PC-3 (cell line): Measurements from ENCODE around the gene C1QTNF6. TPM values are rescaled to one million over a fixed set of nuclear protein-coding genes. Genes with fewer than 3 reads are reported as not detected.

Experiments
- ATAC-seq: fragments of 200-7000 bp; cut with Tn5 transposase; 2 replicates; pipeline ENCODE4 v1.9.1; 2020; ENCODE audit warnings: mild to moderate bottlenecking, moderate library complexity
- BruUV-seq: library from RNA; stranded (reverse); fragments of 400-500 nt; replicated peaks from 2 replicates; lab custom pipeline; 2021; lab: Mats Ljungman, UMichigan
- CTCF ChIA-PET: fragments of 300-600 bp; sonication (Branson Sonifier 250); formaldehyde crosslinking; loops from one replicate; lab custom pipeline; 2022; ENCODE audit warnings: antibody characterized with exemption; lab: Charles Lee
- POLR2A ChIA-PET: fragments of 300-600 bp; sonication (Branson Sonifier 250); formaldehyde crosslinking; loops from one replicate; lab custom pipeline; 2022; ENCODE audit warnings: antibody characterized with exemption; ENCODE audit not compliant: unreplicated experiment; lab: Charles Lee
- DNase-seq: peaks from one replicate; pipeline ENCODE4 v3.0.0-alpha.2; 2015
- H2AFZ ChIP-seq: fragments of 300-600 bp; sonication (generic); 2 replicates; pipeline ENCODE4 v1.6.0; 2016; ENCODE audit warnings: antibody characterized with exemption, low read length
- H3F3A ChIP-seq: fragments of 300-600 bp; sonication (generic); one replicate; pipeline ENCODE4 v1.6.0; 2017; ENCODE audit warnings: antibody characterized with exemption, low read length, control low read depth, mild to moderate bottlenecking; ENCODE audit not compliant: unreplicated experiment
- H3K27ac ChIP-seq: fragments of 300-600 bp; sonication (generic); 2 replicates; pipeline ENCODE4 v1.5.1; 2016; ENCODE audit warnings: mild to moderate bottlenecking, low read length
- H3K27me3 ChIP-seq: fragments of 300-600 bp; sonication (generic); 2 replicates; pipeline ENCODE4 v1.6.1; 2016; ENCODE audit warnings: low read length, mixed read lengths
- H3K36me3 ChIP-seq: fragments of 300-600 bp; sonication (generic); 2 replicates; pipeline ENCODE4 v1.6.1; 2016; ENCODE audit warnings: low read depth, mixed run types, low read length, mixed read lengths
- H3K4me1 ChIP-seq: fragments of 300-600 bp; sonication (generic); 2 replicates; pipeline ENCODE4 v1.5.1; 2016; ENCODE audit warnings: low read length; ENCODE audit not compliant: insufficient read depth
- H3K4me2 ChIP-seq: fragments of 300-600 bp; sonication (generic); 2 replicates; pipeline ENCODE4 v1.6.0; 2016; ENCODE audit warnings: low read length
- H3K4me3 ChIP-seq: fragments of 300-600 bp; sonication (generic); 2 replicates; pipeline ENCODE4 v1.5.1; 2016; ENCODE audit warnings: mild to moderate bottlenecking, low read length, mixed read lengths
- H3K79me2 ChIP-seq: fragments of 300-600 bp; sonication (generic); 2 replicates; pipeline ENCODE4 v1.6.1; 2017; ENCODE audit warnings: low read length, mixed read lengths
- H3K9ac ChIP-seq: fragments of 300-600 bp; sonication (generic); 2 replicates; pipeline ENCODE4 v1.6.0; 2016; ENCODE audit warnings: mild to moderate bottlenecking, low read length
- H3K9me2 ChIP-seq: fragments of 300-600 bp; sonication (generic); replicated peaks from 2 replicates; pipeline ENCODE4 v1.6.1; 2016; ENCODE audit warnings: mixed run types, low read length, mixed read lengths
- H3K9me3 ChIP-seq: fragments of 300-600 bp; sonication (generic); 2 replicates; pipeline ENCODE4 v1.6.1; 2016; ENCODE audit warnings: low read length, mixed read lengths
- H4K20me1 ChIP-seq: fragments of 300-600 bp; sonication (generic); 2 replicates; pipeline ENCODE4 v1.6.1; 2016; ENCODE audit warnings: low read length, mixed read lengths
- EZH2 ChIP-seq: fragments of 300-600 bp; sonication (generic); IDR thresholded peaks from one replicate; pipeline ENCODE4 v1.6.1; 2017; ENCODE audit warnings: antibody characterized with exemption, mild to moderate bottlenecking, low read length; ENCODE audit not compliant: unreplicated experiment
- EZH2phosphoT487 ChIP-seq: fragments of 300-600 bp; sonication (generic); IDR thresholded peaks from 2 replicates; pipeline ENCODE4 v1.6.1; 2018; ENCODE audit warnings: mild to moderate bottlenecking, antibody characterized with exemption, low read length, borderline replicate concordance
- intact Hi-C: fragments of 100-400 bp; cut with micrococcal nuclease; formaldehyde crosslinking; loops from 2 replicates; pipeline ENCODE4 v1.9.0; 2023
- total RNA-seq: library from RNA; depleted of rRNA; stranded (reverse); fragments of >200 nt; gene quantifications from 2 replicates; pipeline ENCODE4 v1.2.3, GENCODE V29; 2014
- TF ChIP-seq, protein P1 (sequence below): fragments of 300-600 bp; sonication (generic); conservative IDR thresholded peaks from 2 replicates; pipeline ENCODE4 v1.5.1; 2017; ENCODE audit warnings: antibody characterized with exemption, low read depth, mild to moderate bottlenecking, low read length

Gene C1QTNF6
- total RNA-seq, 1 experiment from 2014 or later = 3.8 TPM

DNA sequence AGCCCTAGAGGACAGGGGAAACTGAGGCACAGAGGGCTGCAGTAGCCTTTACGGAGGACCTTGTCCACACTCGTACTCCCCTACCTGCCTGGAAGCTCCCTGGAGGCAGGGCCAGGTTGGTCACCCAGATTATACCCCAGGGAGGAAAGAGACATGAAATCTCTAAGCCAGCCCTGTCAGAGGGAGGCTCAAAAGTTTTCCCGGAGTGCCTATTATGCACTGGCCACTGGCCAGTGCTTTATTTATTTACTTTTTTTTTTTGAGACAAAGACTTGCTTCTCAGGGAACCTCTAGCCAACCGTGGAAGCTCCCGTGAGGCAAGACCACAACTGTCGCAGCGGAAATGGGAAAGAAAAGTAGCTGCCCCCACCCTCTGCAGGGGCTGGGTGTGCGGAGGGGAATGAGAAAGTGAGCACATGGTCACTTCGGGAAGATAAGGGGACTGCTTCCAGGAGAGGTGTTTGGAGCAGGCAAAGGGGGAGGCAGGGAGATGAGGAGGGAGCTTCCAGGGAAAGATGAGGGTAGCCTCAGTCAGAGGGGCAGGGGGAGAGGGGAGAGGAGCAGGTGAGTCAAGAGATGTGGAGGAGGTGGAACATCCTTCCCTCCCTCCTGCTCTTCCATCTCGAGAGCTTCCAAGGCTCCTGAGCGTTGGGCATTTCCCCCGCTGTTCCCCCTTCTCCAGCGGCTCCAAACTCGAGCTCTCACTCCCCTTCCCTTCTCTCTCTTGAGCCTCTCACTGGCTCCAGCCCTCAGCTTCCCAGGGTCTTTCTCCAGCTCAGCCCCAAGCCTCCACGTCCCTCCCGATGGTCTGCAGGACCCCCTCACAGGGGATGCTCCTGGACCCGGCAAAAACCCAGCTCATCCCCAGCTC is 42.6 kb downstream of the C1QTNF6 start:
- H3K36me3 ChIP-seq = no peaks in the 10 kb centered on the region
- no peaks in the 10 kb centered on the region for H3K9me2 ChIP-seq
- no peak for TF ChIP-seq EZH2phosphoT487
- no peak for TF ChIP-seq EZH2
- TF ChIP-seq, protein P1, sequence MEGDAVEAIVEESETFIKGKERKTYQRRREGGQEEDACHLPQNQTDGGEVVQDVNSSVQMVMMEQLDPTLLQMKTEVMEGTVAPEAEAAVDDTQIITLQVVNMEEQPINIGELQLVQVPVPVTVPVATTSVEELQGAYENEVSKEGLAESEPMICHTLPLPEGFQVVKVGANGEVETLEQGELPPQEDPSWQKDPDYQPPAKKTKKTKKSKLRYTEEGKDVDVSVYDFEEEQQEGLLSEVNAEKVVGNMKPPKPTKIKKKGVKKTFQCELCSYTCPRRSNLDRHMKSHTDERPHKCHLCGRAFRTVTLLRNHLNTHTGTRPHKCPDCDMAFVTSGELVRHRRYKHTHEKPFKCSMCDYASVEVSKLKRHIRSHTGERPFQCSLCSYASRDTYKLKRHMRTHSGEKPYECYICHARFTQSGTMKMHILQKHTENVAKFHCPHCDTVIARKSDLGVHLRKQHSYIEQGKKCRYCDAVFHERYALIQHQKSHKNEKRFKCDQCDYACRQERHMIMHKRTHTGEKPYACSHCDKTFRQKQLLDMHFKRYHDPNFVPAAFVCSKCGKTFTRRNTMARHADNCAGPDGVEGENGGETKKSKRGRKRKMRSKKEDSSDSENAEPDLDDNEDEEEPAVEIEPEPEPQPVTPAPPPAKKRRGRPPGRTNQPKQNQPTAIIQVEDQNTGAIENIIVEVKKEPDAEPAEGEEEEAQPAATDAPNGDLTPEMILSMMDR = no peak
- intact Hi-C loops = no loop called here
- POLR2A ChIA-PET = no interaction called here
- no TSS peak for BruUV-seq
- H3K79me2 ChIP-seq = no peaks in the 10 kb centered on the region
- no peak for ATAC-seq
- no peaks in the 10 kb centered on the region for H3K27me3 ChIP-seq
- CTCF ChIA-PET = no interaction called here
- no peak overlapping the region for H3K9ac ChIP-seq
- H3K4me2 ChIP-seq = no peak overlapping the region
- no peaks in the 10 kb centered on the region for H3K4me1 ChIP-seq
- no peaks in the 10 kb centered on the region for H3K9me3 ChIP-seq
- H2AFZ ChIP-seq = no peak overlapping the region
- no peak overlapping the region for H3K4me3 ChIP-seq
- H4K20me1 ChIP-seq = no peaks in the 10 kb centered on the region
- no peak for DNase-seq
- no peaks in the 10 kb centered on the region for H3F3A ChIP-seq
- no peak overlapping the region for H3K27ac ChIP-seq

DNA sequence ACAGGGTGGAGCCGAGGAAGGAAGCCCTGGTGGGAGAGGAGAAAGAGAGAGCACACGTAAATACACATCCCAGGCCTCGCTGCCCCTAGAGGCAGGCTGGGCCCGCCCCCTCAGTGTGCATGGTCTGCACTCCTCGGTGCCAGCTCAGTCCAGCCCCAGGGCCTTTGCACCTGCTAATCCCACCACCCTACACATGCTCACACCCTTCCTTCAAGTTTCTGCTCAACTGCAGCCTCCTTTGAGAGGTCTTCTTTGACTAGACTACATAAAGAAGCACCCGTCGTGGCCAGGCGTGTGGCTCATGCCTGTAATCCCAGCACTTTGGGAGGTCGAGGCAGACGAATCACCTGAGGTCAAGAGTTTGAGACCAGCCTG is 43.9 kb downstream of the C1QTNF6 start:
- no peaks in the 10 kb centered on the region for H3K79me2 ChIP-seq
- TF ChIP-seq EZH2phosphoT487 (no peak), EZH2 (no peak)
- TF ChIP-seq, protein P1 = no peak
- no peaks in the 10 kb centered on the region for H4K20me1 ChIP-seq
- CTCF ChIA-PET = interaction anchor here (0.6 kb wide), 1 partner anchor 592 kb away, joined by 3 read pairs; no protein-coding TSS in a partner anchor
- no peaks in the 10 kb centered on the region for H3F3A ChIP-seq
- no peak for DNase-seq
- no peaks in the 10 kb centered on the region for H3K27me3 ChIP-seq
- no peaks in the 10 kb centered on the region for H3K9me2 ChIP-seq
- ATAC-seq = no peak
- no peaks in the 10 kb centered on the region for H3K9me3 ChIP-seq
- H3K4me2 ChIP-seq = no peak overlapping the region
- H3K36me3 ChIP-seq = no peaks in the 10 kb centered on the region
- POLR2A ChIA-PET = no interaction called here
- H3K4me1 ChIP-seq = no peaks in the 10 kb centered on the region
- intact Hi-C loops = no loop called here
- BruUV-seq = no TSS peak
- H3K27ac ChIP-seq = no peak overlapping the region
- no peak overlapping the region for H2AFZ ChIP-seq
- H3K4me3 ChIP-seq = no peak overlapping the region
- no peak overlapping the region for H3K9ac ChIP-seq

DNA sequence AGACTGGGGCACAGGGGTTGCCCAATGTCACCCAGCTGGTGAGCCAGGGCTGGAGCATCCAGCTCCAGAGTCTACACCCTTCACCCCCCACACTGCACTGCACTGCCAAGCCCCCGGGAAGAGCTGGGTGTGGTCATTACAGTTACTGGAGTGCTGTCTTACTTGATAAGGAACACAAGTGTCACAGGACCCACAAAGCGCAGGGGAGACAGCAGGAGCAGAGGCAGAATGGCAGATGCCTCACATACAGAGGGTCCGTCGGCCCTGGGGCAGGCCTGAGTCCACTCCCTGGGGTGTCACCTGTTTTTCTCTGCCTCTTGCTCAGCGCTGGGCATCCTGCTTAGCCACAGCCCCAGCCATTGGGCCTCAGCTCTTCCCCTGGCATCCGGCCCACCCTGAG is 46.1 kb downstream of the C1QTNF6 start:
- Histone ChIP-seq H3K27ac (no peak overlapping the region), H3K36me3 (no peaks in the 10 kb centered on the region), H3K4me3 (no peak overlapping the region), H3K4me2 (no peak overlapping the region), H3K79me2 (no peaks in the 10 kb centered on the region), H2AFZ (no peak overlapping the region), H3F3A (no peaks in the 10 kb centered on the region), H3K9ac (no peak overlapping the region), H4K20me1 (no peaks in the 10 kb centered on the region), H3K27me3 (no peaks in the 10 kb centered on the region), H3K9me2 (no peaks in the 10 kb centered on the region), H3K9me3 (no peaks in the 10 kb centered on the region), H3K4me1 (no peaks in the 10 kb centered on the region)
- no peak for ATAC-seq
- TF ChIP-seq, protein P1 = no peak
- TF ChIP-seq EZH2 (no peak), EZH2phosphoT487 (no peak)
- ChIA-PET POLR2A (no interaction called here), CTCF (interaction anchor here (0.6 kb wide), 1 partner anchor 15 kb away, joined by 8 read pairs; no protein-coding TSS in a partner anchor)
- intact Hi-C loops = no loop called here
- no peak for DNase-seq
- no TSS peak for BruUV-seq
